IMR-90 (cell line): ENCODE data around the gene TIMM29. TPM values are rescaled to one million over a fixed set of nuclear protein-coding genes. Genes with fewer than 3 reads are reported as not detected.

Source experiments
- ATAC-seq: fragments of 200-7000 bp; cut with Tn5 transposase; 2 replicates; pipeline ENCODE4 v1.9.1; 2020; ENCODE audit warnings: low read depth, mild to moderate bottlenecking, moderate library complexity
- BruUV-seq: library from RNA; stranded (reverse); fragments of 400-500 nt; replicated peaks from 2 replicates; lab custom pipeline; 2021; lab: Mats Ljungman, UMichigan
- CTCF ChIA-PET: fragments of 300-600 bp; formaldehyde crosslinking; extraction: SDS; loops from one replicate; lab custom pipeline; 2021; ENCODE audit warnings: antibody characterized with exemption; lab: Yijun Ruan, JAX
- POLR2A ChIA-PET: fragments of 300-600 bp; sonication (Branson Sonifier 250); formaldehyde crosslinking; loops from one replicate; lab custom pipeline; 2022; ENCODE audit warnings: antibody characterized with exemption; ENCODE audit not compliant: unreplicated experiment; lab: Charles Lee
- DNase-seq: peaks from one replicate; pipeline ENCODE4 v3.0.0; 2013
- H2AFZ ChIP-seq: replicated peaks from 2 replicates; pipeline ENCODE3; 2013; ENCODE audit warnings: low read length, mild to moderate bottlenecking; ENCODE audit not compliant: poor library complexity
- H2AK5ac ChIP-seq: 2 replicates; pipeline ENCODE4 v1.6.1; 2013; ENCODE audit warnings: low read depth, low read length, inconsistent platforms
- H2AK9ac ChIP-seq: replicated peaks from 2 replicates; pipeline ENCODE3; 2013; ENCODE audit warnings: mild to moderate bottlenecking, low read depth, low read length, moderate library complexity; ENCODE audit not compliant: poor library complexity
- H2BK120ac ChIP-seq: 2 replicates; pipeline ENCODE4 v1.6.1; 2013; ENCODE audit warnings: low read depth, low read length, inconsistent platforms
- H2BK15ac ChIP-seq: 3 replicates; pipeline ENCODE4 v1.6.1; 2013; ENCODE audit warnings: low read depth, low read length, inconsistent platforms
- H2BK20ac ChIP-seq: 2 replicates; pipeline ENCODE4 v1.6.1; 2013; ENCODE audit warnings: low read depth, mild to moderate bottlenecking, inconsistent platforms, low read length, moderate library complexity
- H2BK5ac ChIP-seq: 2 replicates; pipeline ENCODE4 v1.6.1; 2013; ENCODE audit warnings: mild to moderate bottlenecking, low read depth, low read length, inconsistent platforms; ENCODE audit not compliant: poor library complexity, severe bottlenecking
- H3K14ac ChIP-seq: replicated peaks from 2 replicates; pipeline ENCODE4 v1.6.1; 2013; ENCODE audit warnings: low read depth, low read length, inconsistent platforms
- H3K18ac ChIP-seq: 2 replicates; pipeline ENCODE4 v1.6.1; 2013; ENCODE audit warnings: low read depth, low read length, control low read depth
- H3K23ac ChIP-seq: 2 replicates; pipeline ENCODE4 v1.6.1; 2013; ENCODE audit warnings: low read depth, low read length, inconsistent platforms
- H3K27ac ChIP-seq: 2 replicates; pipeline ENCODE4 v1.5.1; 2013; ENCODE audit warnings: mild to moderate bottlenecking, control low read depth, low read length; ENCODE audit not compliant: insufficient read depth
- H3K27me3 ChIP-seq: 2 replicates; pipeline ENCODE4 v1.6.1; 2013; ENCODE audit warnings: low read length; ENCODE audit not compliant: control insufficient read depth, insufficient read depth
- H3K36me3 ChIP-seq: 2 replicates; pipeline ENCODE4 v1.6.1; 2013; ENCODE audit warnings: low read length, mixed read lengths; ENCODE audit not compliant: control insufficient read depth, insufficient read depth
- H3K4ac ChIP-seq: 2 replicates; pipeline ENCODE4 v1.6.1; 2013; ENCODE audit warnings: low read depth, low read length, inconsistent platforms
- H3K4me1 ChIP-seq: 2 replicates; pipeline ENCODE4 v1.6.1; 2013; ENCODE audit warnings: low read length, mixed read lengths; ENCODE audit not compliant: control insufficient read depth, insufficient read depth
- H3K4me2 ChIP-seq: 2 replicates; pipeline ENCODE4 v1.6.1; 2013; ENCODE audit warnings: low read depth, mild to moderate bottlenecking, control low read depth, low read length, moderate library complexity
- H3K4me3 ChIP-seq: 2 replicates; pipeline ENCODE4 v1.5.1; 2013; ENCODE audit warnings: low read depth, mild to moderate bottlenecking, control low read depth, low read length, moderate library complexity; ENCODE audit not compliant: insufficient read depth
- H3K56ac ChIP-seq: 2 replicates; pipeline ENCODE4 v1.6.1; 2013; ENCODE audit warnings: low read length, inconsistent platforms; ENCODE audit not compliant: insufficient read depth; ENCODE audit errors: extremely low read depth
- H3K79me1 ChIP-seq, 2 experiments: 2 replicates each; pipeline ENCODE4 v1.6.1; 2013; ENCODE audit warnings: low read length in 2 of 2, inconsistent platforms in 1 of 2, low read depth in 1 of 2
- H3K9ac ChIP-seq: 2 replicates; pipeline ENCODE4 v1.6.1; 2013; ENCODE audit warnings: low read depth, low read length, control low read depth
- H3K9me1 ChIP-seq: 2 replicates; pipeline ENCODE4 v1.6.1; 2013; ENCODE audit warnings: low read length, inconsistent platforms; ENCODE audit not compliant: insufficient read depth
- H3K9me3 ChIP-seq: 2 replicates; pipeline ENCODE4 v1.6.1; 2013; ENCODE audit warnings: low read length; ENCODE audit not compliant: control insufficient read depth, insufficient read depth
- H4K20me1 ChIP-seq: 2 replicates; pipeline ENCODE4 v1.6.1; 2013; ENCODE audit warnings: low read length, inconsistent platforms; ENCODE audit not compliant: insufficient read depth
- H4K5ac ChIP-seq: 2 replicates; pipeline ENCODE4 v1.6.1; 2013; ENCODE audit warnings: mild to moderate bottlenecking, low read depth, low read length, control low read depth
- H4K8ac ChIP-seq, 2 experiments: 2 replicates each; pipeline ENCODE4 v1.6.1; 2013; ENCODE audit warnings: low read depth in 2 of 2, low read length in 2 of 2, control low read depth in 1 of 2, inconsistent platforms in 1 of 2
- H4K91ac ChIP-seq: 2 replicates; pipeline ENCODE4 v1.6.1; 2013; ENCODE audit warnings: low read depth, low read length, inconsistent platforms; ENCODE audit not compliant: insufficient read depth
- BHLHE40 ChIP-seq: fragments of 150-350 bp; IDR thresholded peaks from 2 replicates; pipeline ENCODE4 v1.6.1; 2016; ENCODE audit warnings: mild to moderate bottlenecking, low read depth, low read length
- CEBPB ChIP-seq: IDR thresholded peaks from 2 replicates; pipeline ENCODE4 v1.6.1; 2012; ENCODE audit warnings: low read depth, low read length, improper control_type of control experiment
- CHD1 ChIP-seq: IDR thresholded peaks from 2 replicates; pipeline ENCODE4 v1.6.1; 2012; ENCODE audit warnings: low read depth, low read length, improper control_type of control experiment
- CTCF ChIP-seq: conservative IDR thresholded peaks from 2 replicates; pipeline ENCODE4 v1.5.1; 2012; ENCODE audit warnings: mild to moderate bottlenecking, low read depth, low read length, improper control_type of control experiment
- ELK1 ChIP-seq: fragments of 150-350 bp; IDR thresholded peaks from 2 replicates; pipeline ENCODE4 v1.6.1; 2016; ENCODE audit warnings: low read depth, mild to moderate bottlenecking, low read length, moderate library complexity, borderline replicate concordance
- FOS ChIP-seq: fragments of 150-350 bp; IDR thresholded peaks from 2 replicates; pipeline ENCODE4 v1.6.1; 2016; ENCODE audit warnings: low read depth, low read length
- MAFK ChIP-seq: IDR thresholded peaks from 2 replicates; pipeline ENCODE4 v1.6.1; 2012; ENCODE audit warnings: low read depth, low read length, improper control_type of control experiment
- MAZ ChIP-seq: IDR thresholded peaks from 2 replicates; pipeline ENCODE4 v1.6.1; 2012; ENCODE audit warnings: low read depth, mild to moderate bottlenecking, low read length, improper control_type of control experiment, moderate library complexity, borderline replicate concordance
- MXI1 ChIP-seq: IDR thresholded peaks from 2 replicates; pipeline ENCODE4 v1.6.1; 2012; ENCODE audit warnings: low read depth, mild to moderate bottlenecking, low read length, moderate library complexity, borderline replicate concordance
- NFE2L2 ChIP-seq: fragments of 150-350 bp; IDR thresholded peaks from 2 replicates; pipeline ENCODE4 v1.6.1; 2016; ENCODE audit warnings: low read depth, mild to moderate bottlenecking, low read length
- POLR2A ChIP-seq: IDR thresholded peaks from 2 replicates; pipeline ENCODE4 v1.6.1; 2012; ENCODE audit warnings: mild to moderate bottlenecking, low read depth, low read length
- RAD21 ChIP-seq: IDR thresholded peaks from 2 replicates; pipeline ENCODE4 v1.6.1; 2012; ENCODE audit warnings: low read length, improper control_type of control experiment
- RCOR1 ChIP-seq: IDR thresholded peaks from 2 replicates; pipeline ENCODE4 v1.6.1; 2012; ENCODE audit warnings: mild to moderate bottlenecking, low read length, improper control_type of control experiment; ENCODE audit not compliant: insufficient replicate concordance
- RFX5 ChIP-seq: IDR thresholded peaks from 2 replicates; pipeline ENCODE4 v1.8.0; 2012; ENCODE audit warnings: low read depth, mild to moderate bottlenecking, low read length, moderate library complexity
- SMC3 ChIP-seq: fragments of 150-350 bp; IDR thresholded peaks from 2 replicates; pipeline ENCODE4 v1.6.1; 2016; ENCODE audit warnings: low read depth, mild to moderate bottlenecking, antibody characterized with exemption, low read length, moderate library complexity
- USF2 ChIP-seq: fragments of 150-350 bp; IDR thresholded peaks from 2 replicates; pipeline ENCODE4 v1.6.1; 2017; ENCODE audit warnings: mild to moderate bottlenecking, antibody characterized with exemption, low read length, low read depth
- WGBS, 2 experiments: methylation state at CpG; one replicate each; pipeline versions ENCODE4 v1.1.5 to v1.1.7; 2013; ENCODE audit warnings: missing lambda C conversion rate in 2 of 2; ENCODE audit not compliant: insufficient read length in 1 of 2; ENCODE audit errors: extremely low coverage in 2 of 2; 5-methylcytosine and 5-hydroxymethylcytosine counted together
- dilution Hi-C: fragments of 300-500 bp; cut with HindIII; formaldehyde crosslinking; loops from one replicate; pipeline ENCODE4 v1.14.3; 2018; ENCODE audit warnings: low sequenced_read_pairs; ENCODE audit not compliant: unreplicated experiment
- in situ Hi-C: fragments of 300-500 bp; cut with MboI; formaldehyde crosslinking; loops from 3 replicates; pipeline ENCODE4 v1.14.3; 2019; ENCODE audit warnings: low sequenced_read_pairs, inconsistent platforms, mixed read lengths
- intact Hi-C: fragments of 100-400 bp; cut with micrococcal nuclease; formaldehyde crosslinking; loops from 2 replicates; pipeline ENCODE4 v1.10.0; 2022
- polyA plus RNA-seq, 3 experiments: library from polyadenylated mRNA; depleted of rRNA; stranded (reverse); fragments of >200 nt; gene quantifications; 2 replicates each; pipeline ENCODE4 v1.2.3, GENCODE V29; 2012; ENCODE audit warnings: low replicate concordance in 1 of 3
- total RNA-seq: library from RNA; depleted of rRNA; stranded (reverse); fragments of >200 nt; gene quantifications from 2 replicates; pipeline ENCODE4 v1.2.3, GENCODE V29; 2012

The TIMM29 gene
- total and polyA plus RNA-seq, 2 of the 4 experiments (the other 2 are of a cell fraction), result 9.3 to 13.4 TPM

- BruUV-seq, result no TSS peak
- no peak for TF ChIP-seq POLR2A
- no peak for TF ChIP-seq CTCF
- TF ChIP-seq MAZ, result no peak
- TF ChIP-seq RFX5, result no peak
- no peak for TF ChIP-seq CHD1
- TF ChIP-seq ELK1, result no peak
- no peak for TF ChIP-seq BHLHE40
- TF ChIP-seq MXI1, result no peak
- no peak for TF ChIP-seq USF2
- TF ChIP-seq RCOR1, result no peak
- TF ChIP-seq MAFK, result no peak
- TF ChIP-seq RAD21, result no peak
- TF ChIP-seq NFE2L2, result no peak
- no peak for TF ChIP-seq SMC3
- TF ChIP-seq FOS, result no peak
- TF ChIP-seq CEBPB, result no peak
- Histone ChIP-seq H4K20me1 (peaks cover 68% of the 10 kb centered on the region), H3K18ac (no peak overlapping the region), H3K36me3 (no peaks in the 10 kb centered on the region; the same call in 1 of the 2 replicates), H2BK15ac (no peak overlapping the region), H3K27ac (no peak overlapping the region), H3K4me3 (no peak overlapping the region), H2BK5ac (no peak overlapping the region), H3K27me3 (no peaks in the 10 kb centered on the region), H3K4ac (no peak overlapping the region), H2AFZ (no peak overlapping the region), H4K91ac (no peak overlapping the region), H3K9me1 (peaks cover 26% of the 10 kb centered on the region), H4K5ac (no peak overlapping the region), H2BK20ac (no peak overlapping the region), H2BK120ac (no peak overlapping the region), H3K4me2 (no peak overlapping the region), H3K9me3 (no peaks in the 10 kb centered on the region), H3K9ac (no peak overlapping the region), H2AK5ac (no peak overlapping the region), H3K56ac (no peak overlapping the region), H3K14ac (no peak overlapping the region), H3K79me1 (peaks cover 33 to 86% of the 10 kb centered on the region in 2 experiments), H2AK9ac (peak overlapping the region; percentile 78), H3K4me1 (peaks cover 16% of the 10 kb centered on the region), H4K8ac (no peak overlapping the region), H3K23ac (no peak overlapping the region)
- ATAC-seq (no peak), DNase-seq (no peak)
- in situ Hi-C loops, result no loop called here
- CTCF ChIA-PET, result interaction anchor here (1.2 kb wide), 1 partner anchor 34 kb away, joined by 3 read pairs; no protein-coding TSS in a partner anchor
- intact Hi-C loops, result no loop called here
- WGBS, 2 experiments, result 93% methylated on average over 5 of the region's 10 CpGs; no CpG with 5 or more reads in 1 of the 2 experiments
- POLR2A ChIA-PET, result interaction anchor here (0.6 kb wide), 1 partner anchor 21 kb away, joined by 6 read pairs; no protein-coding TSS in a partner anchor
- dilution Hi-C loops, result no loop called here
These were observed 29.4 kb upstream of the TIMM29 start for GRCh38 chr19:10899151-10899653.
